ENCODE data around the gene AUTS2.

The AUTS2 gene

DNA sequence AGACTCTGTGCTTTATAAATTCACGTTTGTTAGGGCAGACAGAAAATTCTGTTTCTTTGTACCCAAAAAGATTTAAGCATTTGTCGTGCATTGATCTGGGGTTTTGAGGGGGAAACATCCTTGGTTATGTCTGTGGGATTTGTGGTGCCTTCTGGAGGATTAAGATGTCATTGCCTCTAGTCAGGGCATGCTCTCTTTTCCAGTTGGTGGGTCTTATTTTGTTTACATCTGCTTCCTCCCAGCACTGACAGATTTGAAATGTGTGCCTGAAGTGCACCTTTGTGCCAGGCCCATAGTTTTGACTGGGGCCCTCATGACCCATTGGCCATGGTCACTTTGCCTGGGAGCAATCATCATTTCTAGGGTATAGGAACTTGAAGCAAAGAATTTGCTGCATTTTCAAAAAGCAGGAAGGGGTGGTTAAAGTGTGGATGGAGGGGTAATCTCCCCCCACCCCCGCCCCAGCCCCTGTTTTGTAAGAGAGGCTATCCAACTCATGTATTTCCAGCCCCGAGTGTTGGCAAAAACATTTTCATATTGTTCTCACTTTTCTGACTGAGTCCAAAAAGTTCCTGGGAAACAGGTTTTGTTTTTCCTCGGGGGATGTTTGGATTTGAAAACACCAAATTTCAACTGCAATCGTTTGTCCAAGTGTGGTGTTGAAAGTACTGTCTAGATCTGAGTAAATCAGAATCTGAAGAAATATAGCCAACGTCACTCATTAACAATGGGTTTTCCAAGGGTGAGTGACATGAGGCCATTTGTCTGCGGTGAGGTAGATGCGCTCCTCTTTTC lies 1145.5 kb downstream of the AUTS2 start:
- DNase-seq (ENCODE audit: low spot score) = no peak

- DNase-seq (ENCODE audit: low spot score) = no peak
These were observed 1146.2 kb downstream of the AUTS2 start for GRCh38 chr7:70744492-70744891.

- DNase-seq (ENCODE audit: low spot score) = no peak
These were observed 1151.6 kb downstream of the AUTS2 start for GRCh38 chr7:70749831-70750230.

- DNase-seq (ENCODE audit: low spot score) = no peak
These were observed 1153.6 kb downstream of the AUTS2 start for GRCh38 chr7:70751895-70752294.

DNA sequence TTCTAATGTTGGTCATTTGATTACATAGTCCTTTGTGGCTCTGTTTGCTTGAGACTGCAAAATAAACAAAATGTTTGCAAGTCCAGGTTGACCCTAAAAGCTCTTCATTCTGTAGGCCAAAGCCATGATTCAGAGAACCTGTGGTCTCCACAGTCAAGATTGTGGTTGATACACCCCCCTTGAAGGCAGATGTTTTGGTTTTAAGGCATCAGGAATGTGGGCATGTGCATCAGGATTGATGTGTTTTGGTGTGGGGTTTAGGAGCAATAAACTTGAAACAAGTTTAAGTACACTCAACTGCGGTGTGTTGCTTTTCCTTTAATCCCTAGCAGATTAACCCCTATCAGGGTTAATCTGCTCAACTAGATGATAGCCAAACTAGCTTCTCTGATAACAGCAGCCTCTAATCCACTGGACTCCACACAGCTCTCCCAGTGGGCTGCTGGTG lies 1154.5 kb downstream of the AUTS2 start:
- DNase-seq (ENCODE audit: low spot score) = no peak

DNA sequence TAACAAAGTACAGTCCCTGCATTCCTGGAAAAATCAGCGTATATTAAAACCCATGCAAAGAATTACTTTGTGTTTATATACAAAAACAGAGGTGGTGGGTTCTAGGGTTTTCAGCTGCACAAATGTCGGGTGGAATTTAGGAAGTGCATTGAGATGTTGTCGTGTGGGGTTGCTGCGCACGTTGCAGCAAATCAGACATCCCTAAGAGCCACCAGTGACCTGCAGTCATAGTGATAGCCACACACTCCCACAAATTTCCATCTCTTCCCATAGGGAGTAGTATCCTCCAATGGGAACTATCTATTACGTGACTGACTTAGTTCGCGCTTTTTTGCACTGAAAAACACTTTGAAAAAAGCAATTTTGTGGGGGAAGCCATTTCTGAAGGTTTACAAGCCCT lies 1158.5 kb downstream of the AUTS2 start:
- DNase-seq (ENCODE audit: low spot score) = no peak

GRCh38 chr7:70758646-70759045 lies 1160.4 kb downstream of the AUTS2 start:
- DNase-seq (ENCODE audit: low spot score) = no peak

- no peak for DNase-seq (ENCODE audit: low spot score)
These were observed 1161.4 kb downstream of the AUTS2 start for GRCh38 chr7:70759674-70760073.

GRCh38 chr7:70761711-70762328 lies 1163.5 kb downstream of the AUTS2 start:
- DNase-seq (ENCODE audit: low spot score) = no peak

GRCh38 chr7:70762696-70763095 lies 1164.4 kb downstream of the AUTS2 start:
- DNase-seq (ENCODE audit: low spot score) = no peak

DNA sequence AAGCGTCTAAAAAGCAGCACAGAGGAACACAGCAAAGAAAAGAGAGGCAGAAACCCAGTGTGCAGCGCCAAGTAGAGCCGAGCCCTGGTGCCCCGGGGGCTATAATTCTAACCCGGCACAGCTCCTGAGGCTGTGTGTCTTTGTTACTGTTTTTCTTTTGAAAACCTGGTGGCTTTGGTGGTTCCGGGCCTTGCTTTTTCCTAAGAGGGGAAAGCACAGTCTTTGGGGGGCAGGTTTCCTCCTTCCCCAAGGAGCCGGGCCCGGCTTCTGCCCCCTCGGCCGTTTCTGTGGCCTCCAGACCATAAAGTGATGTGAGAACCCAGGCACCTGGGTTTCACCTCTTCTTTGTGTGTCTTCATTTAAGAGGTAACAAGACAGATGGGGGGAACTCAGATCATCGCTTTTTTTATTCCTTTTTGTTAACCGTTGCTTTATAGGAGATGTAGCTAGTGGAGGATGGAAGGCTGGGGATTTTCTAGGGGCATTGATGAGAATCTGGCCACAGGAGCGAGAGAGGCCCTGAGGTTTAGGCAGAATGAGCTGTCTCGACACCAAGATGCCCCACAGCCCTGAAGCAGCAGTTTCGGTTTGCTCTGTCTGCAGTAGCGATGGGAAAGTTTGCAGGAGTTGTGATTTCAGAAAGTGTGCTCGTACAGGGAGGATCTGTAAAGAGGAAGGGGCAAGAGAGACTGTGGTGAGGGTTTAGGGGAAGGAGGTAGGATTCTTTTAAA lies 1165.9 kb downstream of the AUTS2 start:
- no peak for DNase-seq (ENCODE audit: low spot score)

DNA sequence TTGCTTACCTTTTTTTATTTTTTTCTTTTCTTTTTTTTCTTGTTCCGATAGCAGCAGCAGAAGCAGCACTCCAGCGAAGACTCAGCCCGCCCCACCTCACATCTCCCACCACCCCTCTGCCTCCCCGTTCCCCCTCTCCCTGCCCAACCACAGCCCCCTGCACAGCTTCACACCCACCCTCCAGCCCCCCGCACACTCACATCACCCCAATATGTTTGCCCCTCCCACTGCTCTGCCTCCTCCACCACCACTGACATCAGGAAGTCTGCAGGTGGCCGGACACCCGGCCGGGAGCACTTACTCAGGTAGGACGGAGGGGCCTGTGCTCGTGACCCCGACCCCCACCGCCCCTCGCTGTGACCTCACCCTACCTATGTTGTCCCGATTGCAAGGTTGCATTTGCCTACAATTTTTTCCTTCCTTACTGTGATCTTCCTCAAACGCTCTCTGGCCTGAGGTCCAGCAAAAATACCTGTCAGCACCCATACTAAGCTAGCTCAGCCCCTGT lies 1166.5 kb downstream of the AUTS2 start:
- DNase-seq (ENCODE audit: low spot score) = no peak

- no peak for DNase-seq (ENCODE audit: low spot score)
These were observed 1167.4 kb downstream of the AUTS2 start for GRCh38 chr7:70765651-70766050.

- no peak for DNase-seq (ENCODE audit: low spot score)
These were observed 1167.8 kb downstream of the AUTS2 start for GRCh38 chr7:70766109-70766508.

GRCh38 chr7:70766694-70767093 lies 1168.4 kb downstream of the AUTS2 start:
- no peak for DNase-seq (ENCODE audit: low spot score)

DNA sequence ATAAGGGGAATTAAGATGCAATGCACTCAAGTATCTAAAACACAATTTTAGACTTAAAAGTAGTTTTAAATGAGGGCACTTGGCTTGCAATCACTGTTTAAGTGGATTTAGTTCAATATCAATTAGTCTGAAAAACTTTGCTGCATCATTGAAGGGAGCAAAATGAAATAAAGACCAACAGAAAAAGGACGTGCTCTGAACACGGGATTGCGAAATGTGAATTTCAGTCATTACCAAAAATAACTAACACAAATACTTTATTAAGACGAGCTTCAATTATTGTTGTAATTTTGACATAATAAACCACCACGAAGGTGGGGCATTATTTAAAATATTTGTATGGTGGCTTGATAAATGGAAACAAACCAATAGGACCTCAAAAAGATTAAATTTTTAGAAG lies 1171.9 kb downstream of the AUTS2 start:
- DNase-seq (ENCODE audit: low spot score) = no peak

DNA sequence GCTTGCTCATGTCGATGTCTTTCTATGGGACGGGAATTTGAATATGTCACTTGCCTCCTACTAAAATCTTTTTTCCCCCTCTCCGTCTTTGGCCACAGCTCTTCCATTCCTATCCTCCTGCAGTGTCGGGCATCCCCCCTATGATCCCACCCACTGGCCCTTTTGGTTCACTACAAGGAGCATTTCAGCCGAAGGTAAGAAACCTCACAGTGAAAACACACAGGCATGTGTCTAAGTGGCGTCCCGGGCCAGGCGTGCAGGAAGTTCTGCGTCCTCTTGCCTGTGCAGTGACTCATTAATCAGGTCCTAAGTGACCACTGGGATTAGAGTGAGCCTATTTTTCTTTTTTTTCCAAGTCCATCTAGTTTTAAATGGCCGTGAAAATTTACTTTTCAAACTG lies 1173.2 kb downstream of the AUTS2 start:
- DNase-seq (ENCODE audit: low spot score) = no peak

DNA sequence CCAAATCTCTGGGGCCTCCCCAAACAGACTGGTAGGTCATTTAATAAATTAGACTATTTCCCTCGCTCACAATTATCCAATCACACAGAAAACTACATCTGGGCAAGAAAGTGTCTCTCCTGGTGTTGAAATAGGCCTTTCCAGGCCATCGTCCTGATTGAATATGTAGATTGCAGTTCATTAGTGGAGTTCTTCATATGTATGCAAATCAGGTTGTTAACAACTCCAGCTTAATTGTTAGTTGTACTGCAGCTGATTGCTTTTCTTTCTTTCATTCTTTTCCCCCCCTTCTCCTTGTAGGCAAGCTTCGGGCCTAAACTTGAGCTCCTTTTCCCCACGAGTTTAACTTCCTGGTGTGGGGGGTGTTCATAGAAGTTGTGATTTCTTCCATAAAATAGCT lies 1174.6 kb downstream of the AUTS2 start:
- no peak for DNase-seq (ENCODE audit: low spot score)

- DNase-seq (ENCODE audit: low spot score) = no peak
These were observed 1175.1 kb downstream of the AUTS2 start for GRCh38 chr7:70773406-70773805.

DNA sequence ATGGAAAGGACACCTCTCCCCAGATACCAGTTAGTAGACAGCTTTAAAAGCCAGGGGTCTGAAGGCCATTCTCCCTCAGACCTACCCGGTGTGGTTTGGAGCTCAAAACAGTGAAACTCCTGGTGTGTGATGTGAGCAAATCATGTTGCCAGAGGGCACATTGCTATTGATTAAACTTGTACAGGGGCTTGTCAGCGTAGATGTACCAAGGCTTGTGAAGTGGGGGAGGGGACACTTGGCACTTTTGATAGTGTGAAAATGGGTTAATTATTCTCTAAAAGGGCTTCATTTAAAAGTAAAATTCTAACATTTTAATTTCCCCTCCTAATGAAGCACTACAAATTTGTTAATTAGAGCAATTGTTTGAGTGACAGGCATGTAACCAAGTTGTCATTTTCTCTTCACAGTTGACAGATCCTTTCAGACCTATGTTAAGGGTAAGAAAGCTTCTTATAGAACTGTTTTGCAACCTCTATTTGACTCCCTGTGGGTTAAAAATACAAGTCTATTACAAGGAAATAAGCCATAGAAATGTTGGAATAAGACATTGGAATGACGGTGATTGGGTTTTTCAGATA lies 1176.8 kb downstream of the AUTS2 start:
- no peak for DNase-seq (ENCODE audit: low spot score)

- DNase-seq (ENCODE audit: low spot score) = no peak
These were observed 1177.4 kb downstream of the AUTS2 start for GRCh38 chr7:70775570-70776156.

DNA sequence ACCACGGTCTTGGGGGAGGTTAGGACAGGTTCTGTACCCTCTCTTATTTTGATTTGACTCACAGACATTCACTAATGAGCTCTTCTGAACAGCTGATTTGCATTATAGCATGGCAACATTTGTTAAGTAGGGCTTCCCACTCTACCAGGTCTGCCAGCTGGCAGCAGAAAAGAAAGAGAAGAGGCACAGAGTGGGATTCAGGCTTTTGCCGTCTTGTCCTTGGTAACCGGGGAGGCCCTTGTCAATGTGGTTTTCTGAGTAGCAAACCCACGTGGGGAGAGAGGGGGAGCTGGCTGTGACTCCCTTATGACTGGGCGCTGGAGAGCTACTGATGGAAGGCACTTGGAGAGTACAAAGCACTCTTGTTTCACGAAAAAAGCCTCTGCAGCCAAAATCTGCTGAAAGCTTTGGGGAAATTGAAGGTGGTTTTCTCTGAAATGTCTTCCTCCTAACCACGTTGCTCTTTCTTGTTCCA lies 1178.4 kb downstream of the AUTS2 start:
- DNase-seq (ENCODE audit: low spot score) = peak; percentile 94
